IMR-90 (cell line): Measurements from ENCODE around the gene MID1. TPM values are rescaled to one million over a fixed set of nuclear protein-coding genes. Genes with fewer than 3 reads are reported as not detected.

Experiments
- ATAC-seq: fragments of 200-7000 bp; cut with Tn5 transposase; 2 replicates; pipeline ENCODE4 v1.9.1; 2020; ENCODE audit warnings: low read depth, mild to moderate bottlenecking, moderate library complexity
- BruUV-seq: library from RNA; stranded (reverse); fragments of 400-500 nt; replicated peaks from 2 replicates; lab custom pipeline; 2021; lab: Mats Ljungman, UMichigan
- CTCF ChIA-PET: fragments of 300-600 bp; formaldehyde crosslinking; extraction: SDS; loops from one replicate; lab custom pipeline; 2021; ENCODE audit warnings: antibody characterized with exemption; lab: Yijun Ruan, JAX
- POLR2A ChIA-PET: fragments of 300-600 bp; sonication (Branson Sonifier 250); formaldehyde crosslinking; loops from one replicate; lab custom pipeline; 2022; ENCODE audit warnings: antibody characterized with exemption; ENCODE audit not compliant: unreplicated experiment; lab: Charles Lee
- DNase-seq: peaks from one replicate; pipeline ENCODE4 v3.0.0; 2013
- H2AFZ ChIP-seq: replicated peaks from 2 replicates; pipeline ENCODE3; 2013; ENCODE audit warnings: low read length, mild to moderate bottlenecking; ENCODE audit not compliant: poor library complexity
- H2AK5ac ChIP-seq: 2 replicates; pipeline ENCODE4 v1.6.1; 2013; ENCODE audit warnings: low read depth, low read length, inconsistent platforms
- H2AK9ac ChIP-seq: replicated peaks from 2 replicates; pipeline ENCODE3; 2013; ENCODE audit warnings: mild to moderate bottlenecking, low read depth, low read length, moderate library complexity; ENCODE audit not compliant: poor library complexity
- H2BK120ac ChIP-seq: 2 replicates; pipeline ENCODE4 v1.6.1; 2013; ENCODE audit warnings: low read depth, low read length, inconsistent platforms
- H2BK15ac ChIP-seq: 3 replicates; pipeline ENCODE4 v1.6.1; 2013; ENCODE audit warnings: low read depth, low read length, inconsistent platforms
- H2BK20ac ChIP-seq: 2 replicates; pipeline ENCODE4 v1.6.1; 2013; ENCODE audit warnings: low read depth, mild to moderate bottlenecking, inconsistent platforms, low read length, moderate library complexity
- H2BK5ac ChIP-seq: 2 replicates; pipeline ENCODE4 v1.6.1; 2013; ENCODE audit warnings: mild to moderate bottlenecking, low read depth, low read length, inconsistent platforms; ENCODE audit not compliant: poor library complexity, severe bottlenecking
- H3K14ac ChIP-seq: replicated peaks from 2 replicates; pipeline ENCODE4 v1.6.1; 2013; ENCODE audit warnings: low read depth, low read length, inconsistent platforms
- H3K18ac ChIP-seq: 2 replicates; pipeline ENCODE4 v1.6.1; 2013; ENCODE audit warnings: low read depth, low read length, control low read depth
- H3K23ac ChIP-seq: 2 replicates; pipeline ENCODE4 v1.6.1; 2013; ENCODE audit warnings: low read depth, low read length, inconsistent platforms
- H3K27ac ChIP-seq: 2 replicates; pipeline ENCODE4 v1.5.1; 2013; ENCODE audit warnings: mild to moderate bottlenecking, control low read depth, low read length; ENCODE audit not compliant: insufficient read depth
- H3K27me3 ChIP-seq: 2 replicates; pipeline ENCODE4 v1.6.1; 2013; ENCODE audit warnings: low read length; ENCODE audit not compliant: control insufficient read depth, insufficient read depth
- H3K36me3 ChIP-seq: 2 replicates; pipeline ENCODE4 v1.6.1; 2013; ENCODE audit warnings: low read length, mixed read lengths; ENCODE audit not compliant: control insufficient read depth, insufficient read depth
- H3K4ac ChIP-seq: 2 replicates; pipeline ENCODE4 v1.6.1; 2013; ENCODE audit warnings: low read depth, low read length, inconsistent platforms
- H3K4me1 ChIP-seq: 2 replicates; pipeline ENCODE4 v1.6.1; 2013; ENCODE audit warnings: low read length, mixed read lengths; ENCODE audit not compliant: control insufficient read depth, insufficient read depth
- H3K4me2 ChIP-seq: 2 replicates; pipeline ENCODE4 v1.6.1; 2013; ENCODE audit warnings: low read depth, mild to moderate bottlenecking, control low read depth, low read length, moderate library complexity
- H3K4me3 ChIP-seq: 2 replicates; pipeline ENCODE4 v1.5.1; 2013; ENCODE audit warnings: low read depth, mild to moderate bottlenecking, control low read depth, low read length, moderate library complexity; ENCODE audit not compliant: insufficient read depth
- H3K56ac ChIP-seq: 2 replicates; pipeline ENCODE4 v1.6.1; 2013; ENCODE audit warnings: low read length, inconsistent platforms; ENCODE audit not compliant: insufficient read depth; ENCODE audit errors: extremely low read depth
- H3K79me1 ChIP-seq, 2 experiments: 2 replicates each; pipeline ENCODE4 v1.6.1; 2013; ENCODE audit warnings: low read length in 2 of 2, inconsistent platforms in 1 of 2, low read depth in 1 of 2
- H3K9ac ChIP-seq: 2 replicates; pipeline ENCODE4 v1.6.1; 2013; ENCODE audit warnings: low read depth, low read length, control low read depth
- H3K9me1 ChIP-seq: 2 replicates; pipeline ENCODE4 v1.6.1; 2013; ENCODE audit warnings: low read length, inconsistent platforms; ENCODE audit not compliant: insufficient read depth
- H3K9me3 ChIP-seq: 2 replicates; pipeline ENCODE4 v1.6.1; 2013; ENCODE audit warnings: low read length; ENCODE audit not compliant: control insufficient read depth, insufficient read depth
- H4K20me1 ChIP-seq: 2 replicates; pipeline ENCODE4 v1.6.1; 2013; ENCODE audit warnings: low read length, inconsistent platforms; ENCODE audit not compliant: insufficient read depth
- H4K5ac ChIP-seq: 2 replicates; pipeline ENCODE4 v1.6.1; 2013; ENCODE audit warnings: mild to moderate bottlenecking, low read depth, low read length, control low read depth
- H4K8ac ChIP-seq, 2 experiments: 2 replicates each; pipeline ENCODE4 v1.6.1; 2013; ENCODE audit warnings: low read depth in 2 of 2, low read length in 2 of 2, control low read depth in 1 of 2, inconsistent platforms in 1 of 2
- H4K91ac ChIP-seq: 2 replicates; pipeline ENCODE4 v1.6.1; 2013; ENCODE audit warnings: low read depth, low read length, inconsistent platforms; ENCODE audit not compliant: insufficient read depth
- BHLHE40 ChIP-seq: fragments of 150-350 bp; IDR thresholded peaks from 2 replicates; pipeline ENCODE4 v1.6.1; 2016; ENCODE audit warnings: mild to moderate bottlenecking, low read depth, low read length
- CEBPB ChIP-seq: IDR thresholded peaks from 2 replicates; pipeline ENCODE4 v1.6.1; 2012; ENCODE audit warnings: low read depth, low read length, improper control_type of control experiment
- CHD1 ChIP-seq: IDR thresholded peaks from 2 replicates; pipeline ENCODE4 v1.6.1; 2012; ENCODE audit warnings: low read depth, low read length, improper control_type of control experiment
- FOS ChIP-seq: fragments of 150-350 bp; IDR thresholded peaks from 2 replicates; pipeline ENCODE4 v1.6.1; 2016; ENCODE audit warnings: low read depth, low read length
- MAFK ChIP-seq: IDR thresholded peaks from 2 replicates; pipeline ENCODE4 v1.6.1; 2012; ENCODE audit warnings: low read depth, low read length, improper control_type of control experiment
- MAZ ChIP-seq: IDR thresholded peaks from 2 replicates; pipeline ENCODE4 v1.6.1; 2012; ENCODE audit warnings: low read depth, mild to moderate bottlenecking, low read length, improper control_type of control experiment, moderate library complexity, borderline replicate concordance
- MXI1 ChIP-seq: IDR thresholded peaks from 2 replicates; pipeline ENCODE4 v1.6.1; 2012; ENCODE audit warnings: low read depth, mild to moderate bottlenecking, low read length, moderate library complexity, borderline replicate concordance
- NFE2L2 ChIP-seq: fragments of 150-350 bp; IDR thresholded peaks from 2 replicates; pipeline ENCODE4 v1.6.1; 2016; ENCODE audit warnings: low read depth, mild to moderate bottlenecking, low read length
- POLR2A ChIP-seq: IDR thresholded peaks from 2 replicates; pipeline ENCODE4 v1.6.1; 2012; ENCODE audit warnings: mild to moderate bottlenecking, low read depth, low read length
- RCOR1 ChIP-seq: IDR thresholded peaks from 2 replicates; pipeline ENCODE4 v1.6.1; 2012; ENCODE audit warnings: mild to moderate bottlenecking, low read length, improper control_type of control experiment; ENCODE audit not compliant: insufficient replicate concordance
- RFX5 ChIP-seq: IDR thresholded peaks from 2 replicates; pipeline ENCODE4 v1.8.0; 2012; ENCODE audit warnings: low read depth, mild to moderate bottlenecking, low read length, moderate library complexity
- SMC3 ChIP-seq: fragments of 150-350 bp; IDR thresholded peaks from 2 replicates; pipeline ENCODE4 v1.6.1; 2016; ENCODE audit warnings: low read depth, mild to moderate bottlenecking, antibody characterized with exemption, low read length, moderate library complexity
- WGBS, 2 experiments: methylation state at CpG; one replicate each; pipeline versions ENCODE4 v1.1.5 to v1.1.7; 2013; ENCODE audit warnings: missing lambda C conversion rate in 2 of 2; ENCODE audit not compliant: insufficient read length in 1 of 2; ENCODE audit errors: extremely low coverage in 2 of 2; 5-methylcytosine and 5-hydroxymethylcytosine counted together
- dilution Hi-C: fragments of 300-500 bp; cut with HindIII; formaldehyde crosslinking; loops from one replicate; pipeline ENCODE4 v1.14.3; 2018; ENCODE audit warnings: low sequenced_read_pairs; ENCODE audit not compliant: unreplicated experiment
- in situ Hi-C: fragments of 300-500 bp; cut with MboI; formaldehyde crosslinking; loops from 3 replicates; pipeline ENCODE4 v1.14.3; 2019; ENCODE audit warnings: low sequenced_read_pairs, inconsistent platforms, mixed read lengths
- intact Hi-C: fragments of 100-400 bp; cut with micrococcal nuclease; formaldehyde crosslinking; loops from 2 replicates; pipeline ENCODE4 v1.10.0; 2022
- polyA plus RNA-seq, 3 experiments: library from polyadenylated mRNA; depleted of rRNA; stranded (reverse); fragments of >200 nt; gene quantifications; 2 replicates each; pipeline ENCODE4 v1.2.3, GENCODE V29; 2012; ENCODE audit warnings: low replicate concordance in 1 of 3
- total RNA-seq: library from RNA; depleted of rRNA; stranded (reverse); fragments of >200 nt; gene quantifications from 2 replicates; pipeline ENCODE4 v1.2.3, GENCODE V29; 2012
- TF ChIP-seq, protein P1 (sequence below): fragments of 150-350 bp; IDR thresholded peaks from 2 replicates; pipeline ENCODE4 v1.6.1; 2017; ENCODE audit warnings: mild to moderate bottlenecking, antibody characterized with exemption, low read length, low read depth
- TF ChIP-seq, protein P2 (sequence below): fragments of 150-350 bp; IDR thresholded peaks from 2 replicates; pipeline ENCODE4 v1.6.1; 2016; ENCODE audit warnings: low read depth, mild to moderate bottlenecking, low read length, moderate library complexity, borderline replicate concordance
- TF ChIP-seq, protein P3 (sequence below): conservative IDR thresholded peaks from 2 replicates; pipeline ENCODE4 v1.5.1; 2012; ENCODE audit warnings: mild to moderate bottlenecking, low read depth, low read length, improper control_type of control experiment

The MID1 gene
- total and polyA plus RNA-seq, 2 of the 4 experiments (the other 2 are of a cell fraction) = 37.2 to 106 TPM

DNA sequence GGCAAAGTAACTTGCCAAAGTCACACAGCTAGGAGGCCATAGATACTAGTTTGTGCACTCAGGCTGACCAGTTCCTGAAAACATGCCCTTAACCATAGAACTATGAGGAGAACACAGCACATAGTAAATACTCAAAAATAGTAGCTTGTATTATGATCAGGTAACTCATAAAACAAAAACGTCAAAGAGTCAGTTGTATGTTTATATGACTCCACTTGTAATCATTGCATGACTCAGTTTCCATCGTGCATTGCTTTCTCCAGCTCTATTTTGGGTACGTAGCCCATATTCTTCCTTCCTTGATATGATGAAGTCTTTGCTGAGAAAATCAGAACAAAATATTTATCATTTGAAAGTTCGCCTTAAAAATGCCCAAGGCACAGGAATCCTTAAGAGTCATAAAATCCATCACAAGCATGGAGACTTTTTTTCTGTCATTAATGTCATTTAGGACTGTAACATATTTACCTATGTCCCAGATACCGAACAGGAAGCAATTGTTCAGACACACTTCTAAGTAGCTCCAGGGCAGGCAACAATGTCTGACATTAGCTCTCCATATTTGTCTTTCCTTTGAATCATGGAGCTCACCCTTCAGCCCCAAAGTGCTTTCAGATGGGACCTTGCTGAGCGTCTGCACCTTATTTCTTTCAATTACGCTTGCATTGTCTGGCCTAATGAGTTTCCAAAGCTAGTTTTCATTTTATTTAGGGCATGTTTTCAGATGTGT, 11.2 kb upstream of the MID1 start:
- H3K4me1 ChIP-seq = peaks cover 10% of the 10 kb centered on the region
- BruUV-seq = no TSS peak
- H4K20me1 ChIP-seq = no peaks in the 10 kb centered on the region
- H3K4me2 ChIP-seq = no peak overlapping the region
- in situ Hi-C loops (no loop called here), dilution Hi-C loops (no loop called here), intact Hi-C loops (no loop called here)
- no peak overlapping the region for H2AFZ ChIP-seq
- no peaks in the 10 kb centered on the region for H3K9me3 ChIP-seq
- no peak overlapping the region for H4K91ac ChIP-seq
- peak overlapping the region; percentile 50; the same call in 1 of the 2 replicates for H2BK120ac ChIP-seq
- ChIA-PET CTCF (interaction anchor here (1.5 to 1.6 kb wide), 2 partner anchors 19 to 441 kb away, joined by 3 to 4 read pairs; no protein-coding TSS in a partner anchor), POLR2A (no interaction called here)
- DNase-seq (peak; percentile 54), ATAC-seq (no peak)
- H3K14ac ChIP-seq = no peak overlapping the region
- no peak overlapping the region; a peak in 1 of 4 replicates for H4K8ac ChIP-seq
- H3K36me3 ChIP-seq = no peaks in the 10 kb centered on the region
- H3K4me3 ChIP-seq = no peak overlapping the region
- no peak overlapping the region for H2AK5ac ChIP-seq
- no peak overlapping the region for H2AK9ac ChIP-seq
- H2BK20ac ChIP-seq = no peak overlapping the region
- H3K9me1 ChIP-seq = no peaks in the 10 kb centered on the region
- peak overlapping the region; percentile 55; the same call in 1 of the 2 replicates for H3K18ac ChIP-seq
- WGBS, 2 experiments = no CpG with 5 or more reads among the region's 7 CpGs
- peak overlapping the region; percentile 43 for H2BK5ac ChIP-seq
- no peaks in the 10 kb centered on the region for H3K27me3 ChIP-seq
- H3K9ac ChIP-seq = no peak overlapping the region
- no peak overlapping the region for H3K56ac ChIP-seq
- 0 out of 2 replicates have a peak overlapping the region, but pooled peaks have one; percentile 3 for H3K4ac ChIP-seq
- H3K27ac ChIP-seq = no peak overlapping the region
- H3K79me1 ChIP-seq = no peaks in the 10 kb centered on the region
- 0 out of 3 replicates have a peak overlapping the region, but pooled peaks have one; percentile 5 for H2BK15ac ChIP-seq
- H3K23ac ChIP-seq = no peak overlapping the region
- peak overlapping the region; percentile 59; the same call in 1 of the 2 replicates for H4K5ac ChIP-seq
- no peak for TF ChIP-seq MAZ
- TF ChIP-seq, protein P1, sequence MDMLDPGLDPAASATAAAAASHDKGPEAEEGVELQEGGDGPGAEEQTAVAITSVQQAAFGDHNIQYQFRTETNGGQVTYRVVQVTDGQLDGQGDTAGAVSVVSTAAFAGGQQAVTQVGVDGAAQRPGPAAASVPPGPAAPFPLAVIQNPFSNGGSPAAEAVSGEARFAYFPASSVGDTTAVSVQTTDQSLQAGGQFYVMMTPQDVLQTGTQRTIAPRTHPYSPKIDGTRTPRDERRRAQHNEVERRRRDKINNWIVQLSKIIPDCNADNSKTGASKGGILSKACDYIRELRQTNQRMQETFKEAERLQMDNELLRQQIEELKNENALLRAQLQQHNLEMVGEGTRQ = no peak
- no peak for TF ChIP-seq RCOR1
- TF ChIP-seq BHLHE40 = no peak
- no peak for TF ChIP-seq FOS
- TF ChIP-seq MAFK = no peak
- TF ChIP-seq, protein P2, sequence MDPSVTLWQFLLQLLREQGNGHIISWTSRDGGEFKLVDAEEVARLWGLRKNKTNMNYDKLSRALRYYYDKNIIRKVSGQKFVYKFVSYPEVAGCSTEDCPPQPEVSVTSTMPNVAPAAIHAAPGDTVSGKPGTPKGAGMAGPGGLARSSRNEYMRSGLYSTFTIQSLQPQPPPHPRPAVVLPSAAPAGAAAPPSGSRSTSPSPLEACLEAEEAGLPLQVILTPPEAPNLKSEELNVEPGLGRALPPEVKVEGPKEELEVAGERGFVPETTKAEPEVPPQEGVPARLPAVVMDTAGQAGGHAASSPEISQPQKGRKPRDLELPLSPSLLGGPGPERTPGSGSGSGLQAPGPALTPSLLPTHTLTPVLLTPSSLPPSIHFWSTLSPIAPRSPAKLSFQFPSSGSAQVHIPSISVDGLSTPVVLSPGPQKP = no peak
- TF ChIP-seq, protein P3, sequence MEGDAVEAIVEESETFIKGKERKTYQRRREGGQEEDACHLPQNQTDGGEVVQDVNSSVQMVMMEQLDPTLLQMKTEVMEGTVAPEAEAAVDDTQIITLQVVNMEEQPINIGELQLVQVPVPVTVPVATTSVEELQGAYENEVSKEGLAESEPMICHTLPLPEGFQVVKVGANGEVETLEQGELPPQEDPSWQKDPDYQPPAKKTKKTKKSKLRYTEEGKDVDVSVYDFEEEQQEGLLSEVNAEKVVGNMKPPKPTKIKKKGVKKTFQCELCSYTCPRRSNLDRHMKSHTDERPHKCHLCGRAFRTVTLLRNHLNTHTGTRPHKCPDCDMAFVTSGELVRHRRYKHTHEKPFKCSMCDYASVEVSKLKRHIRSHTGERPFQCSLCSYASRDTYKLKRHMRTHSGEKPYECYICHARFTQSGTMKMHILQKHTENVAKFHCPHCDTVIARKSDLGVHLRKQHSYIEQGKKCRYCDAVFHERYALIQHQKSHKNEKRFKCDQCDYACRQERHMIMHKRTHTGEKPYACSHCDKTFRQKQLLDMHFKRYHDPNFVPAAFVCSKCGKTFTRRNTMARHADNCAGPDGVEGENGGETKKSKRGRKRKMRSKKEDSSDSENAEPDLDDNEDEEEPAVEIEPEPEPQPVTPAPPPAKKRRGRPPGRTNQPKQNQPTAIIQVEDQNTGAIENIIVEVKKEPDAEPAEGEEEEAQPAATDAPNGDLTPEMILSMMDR = no peak
- TF ChIP-seq RFX5 = no peak
- no peak for TF ChIP-seq POLR2A
- no peak for TF ChIP-seq NFE2L2
- TF ChIP-seq SMC3 = no peak
- no peak for TF ChIP-seq CHD1
- TF ChIP-seq MXI1 = no peak
- TF ChIP-seq CEBPB = no peak
